Gastroesophageal sphincter (tissue), 3 donors: ENCODE measurements around the gene NUP93.

Source experiments
- POLR2AphosphoS5 ChIP-seq: sonication (generic); formaldehyde crosslinking; IDR thresholded peaks from one replicate; pipeline ENCODE4 v1.6.1; 2017; ENCODE audit warnings: antibody characterized with exemption
- TF ChIP-seq, protein P1 (sequence below), 4 experiments: fragments of 200-600 bp in 2 of 4; fragments of 450-650 bp in 2 of 4; sonication (generic) in 1 of 4; IDR thresholded peaks; one replicate each; pipeline ENCODE4 v1.5.1; 2017 to 2019; ENCODE audit warnings: antibody characterized with exemption in 4 of 4, mild to moderate bottlenecking in 2 of 4, moderate library complexity in 2 of 4

DNA sequence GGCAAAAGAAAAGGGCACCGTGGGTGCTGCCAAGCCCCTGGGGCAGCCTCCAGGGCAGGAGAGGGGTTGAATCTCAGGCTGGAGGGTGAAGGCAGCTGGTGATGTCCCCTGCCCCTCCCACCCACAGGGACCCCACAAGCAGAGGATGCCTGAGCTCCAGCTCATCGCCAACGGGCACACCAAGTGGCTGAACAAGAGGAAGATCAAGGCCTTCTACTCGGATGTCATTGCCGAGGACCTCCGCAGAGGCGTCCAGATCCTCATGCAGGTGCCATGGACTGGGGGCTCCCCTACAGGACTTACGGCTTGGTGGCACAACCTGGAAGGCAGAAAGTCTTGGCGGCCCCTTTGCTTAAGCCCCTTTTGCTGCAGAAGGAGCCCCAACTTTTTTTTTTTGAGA lies 156.9 kb downstream of the NUP93 start:
- TF ChIP-seq, protein P1, sequence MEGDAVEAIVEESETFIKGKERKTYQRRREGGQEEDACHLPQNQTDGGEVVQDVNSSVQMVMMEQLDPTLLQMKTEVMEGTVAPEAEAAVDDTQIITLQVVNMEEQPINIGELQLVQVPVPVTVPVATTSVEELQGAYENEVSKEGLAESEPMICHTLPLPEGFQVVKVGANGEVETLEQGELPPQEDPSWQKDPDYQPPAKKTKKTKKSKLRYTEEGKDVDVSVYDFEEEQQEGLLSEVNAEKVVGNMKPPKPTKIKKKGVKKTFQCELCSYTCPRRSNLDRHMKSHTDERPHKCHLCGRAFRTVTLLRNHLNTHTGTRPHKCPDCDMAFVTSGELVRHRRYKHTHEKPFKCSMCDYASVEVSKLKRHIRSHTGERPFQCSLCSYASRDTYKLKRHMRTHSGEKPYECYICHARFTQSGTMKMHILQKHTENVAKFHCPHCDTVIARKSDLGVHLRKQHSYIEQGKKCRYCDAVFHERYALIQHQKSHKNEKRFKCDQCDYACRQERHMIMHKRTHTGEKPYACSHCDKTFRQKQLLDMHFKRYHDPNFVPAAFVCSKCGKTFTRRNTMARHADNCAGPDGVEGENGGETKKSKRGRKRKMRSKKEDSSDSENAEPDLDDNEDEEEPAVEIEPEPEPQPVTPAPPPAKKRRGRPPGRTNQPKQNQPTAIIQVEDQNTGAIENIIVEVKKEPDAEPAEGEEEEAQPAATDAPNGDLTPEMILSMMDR (IDR thresholded peaks at IDR 0.05): no peak
- no peak for TF ChIP-seq POLR2AphosphoS5
